Parathyroid adenoma (tissue), 2 donors: ENCODE data around the gene PCCA.

Experiments used
- H2AFZ ChIP-seq: fragments of 300-600 bp; sonication (generic); one replicate; pipeline ENCODE4 v1.7.0; 2017; ENCODE audit warnings: antibody characterized with exemption, mild to moderate bottlenecking
- H3K27ac ChIP-seq: fragments of 300-600 bp; sonication (generic); one replicate; pipeline ENCODE4 v1.7.0; 2017
- H3K27me3 ChIP-seq: fragments of 300-600 bp; sonication (generic); one replicate; pipeline ENCODE4 v1.7.0; 2017; ENCODE audit warnings: low read length; ENCODE audit not compliant: control insufficient read depth, insufficient read depth
- H3K36me3 ChIP-seq: fragments of 300-600 bp; sonication (generic); one replicate; pipeline ENCODE4 v1.7.0; 2017; ENCODE audit warnings: low read length; ENCODE audit not compliant: control insufficient read depth, insufficient read depth
- H3K4me1 ChIP-seq: fragments of 300-600 bp; sonication (generic); one replicate; pipeline ENCODE4 v1.7.0; 2017; ENCODE audit warnings: control low read depth
- H3K4me2 ChIP-seq: fragments of 300-600 bp; sonication (generic); one replicate; pipeline ENCODE4 v1.7.0; 2017; ENCODE audit warnings: low read length
- H3K4me3 ChIP-seq: fragments of 300-600 bp; sonication (generic); one replicate; pipeline ENCODE4 v1.7.0; 2017; ENCODE audit warnings: low read depth, low read length
- H3K79me2 ChIP-seq: fragments of 300-600 bp; sonication (generic); one replicate; pipeline ENCODE4 v1.7.0; 2017; ENCODE audit warnings: control low read depth
- H3K9ac ChIP-seq: fragments of 300-600 bp; sonication (generic); one replicate; pipeline ENCODE4 v1.7.0; 2017; ENCODE audit warnings: mild to moderate bottlenecking
- H3K9me3 ChIP-seq: fragments of 300-600 bp; sonication (generic); one replicate; pipeline ENCODE4 v1.7.0; 2017; ENCODE audit warnings: low read length; ENCODE audit not compliant: control insufficient read depth
- CTCF ChIP-seq: fragments of 300-600 bp; sonication (generic); IDR thresholded peaks from one replicate; pipeline ENCODE4 v1.7.0; 2017; ENCODE audit warnings: antibody characterized with exemption, mild to moderate bottlenecking
- donor health status: primary hyperparathyroidism.

Gene PCCA

DNA sequence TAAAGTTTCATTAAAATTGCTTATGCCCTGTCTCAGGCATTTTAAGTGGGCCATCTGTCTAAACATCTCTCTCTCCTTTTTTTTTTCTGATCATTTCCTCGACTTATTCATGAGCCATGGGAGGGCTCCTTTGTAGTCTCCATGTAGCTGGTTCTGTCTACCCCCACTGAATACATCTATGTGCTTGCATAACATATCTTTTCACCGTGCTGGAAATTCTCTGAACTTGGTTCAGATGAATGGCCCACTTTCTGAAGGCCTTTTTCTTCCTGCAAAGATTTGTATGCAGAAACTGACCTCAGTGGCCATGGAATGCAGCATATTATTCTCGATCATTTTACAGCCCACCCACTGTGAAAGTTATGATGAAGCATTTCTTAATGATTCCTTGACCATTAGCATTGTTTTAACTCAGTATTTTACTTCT is 274.4 kb downstream of the PCCA start:
- Histone ChIP-seq H3K4me3 (no peak overlapping the region), H3K4me1 (no peaks in the 10 kb centered on the region), H3K36me3 (no peaks in the 10 kb centered on the region), H3K27ac (no peak overlapping the region), H3K9me3 (no peaks in the 10 kb centered on the region), H2AFZ (no peak overlapping the region), H3K27me3 (no peaks in the 10 kb centered on the region), H3K9ac (no peak overlapping the region), H3K4me2 (no peak overlapping the region), H3K79me2 (no peaks in the 10 kb centered on the region)
- no peak for TF ChIP-seq CTCF

- H3K27me3 ChIP-seq = no peaks in the 10 kb centered on the region
- no peak for TF ChIP-seq CTCF
- no peak overlapping the region for H3K9ac ChIP-seq
- H3K9me3 ChIP-seq = no peaks in the 10 kb centered on the region
- no peak overlapping the region for H3K4me3 ChIP-seq
- no peak overlapping the region for H2AFZ ChIP-seq
- no peak overlapping the region for H3K4me2 ChIP-seq
- no peaks in the 10 kb centered on the region for H3K4me1 ChIP-seq
- no peaks in the 10 kb centered on the region for H3K79me2 ChIP-seq
- no peak overlapping the region for H3K27ac ChIP-seq
- no peaks in the 10 kb centered on the region for H3K36me3 ChIP-seq
Observed at GRCh38 chr13:100363874-100364273, 275.0 kb downstream of the PCCA start.

DNA sequence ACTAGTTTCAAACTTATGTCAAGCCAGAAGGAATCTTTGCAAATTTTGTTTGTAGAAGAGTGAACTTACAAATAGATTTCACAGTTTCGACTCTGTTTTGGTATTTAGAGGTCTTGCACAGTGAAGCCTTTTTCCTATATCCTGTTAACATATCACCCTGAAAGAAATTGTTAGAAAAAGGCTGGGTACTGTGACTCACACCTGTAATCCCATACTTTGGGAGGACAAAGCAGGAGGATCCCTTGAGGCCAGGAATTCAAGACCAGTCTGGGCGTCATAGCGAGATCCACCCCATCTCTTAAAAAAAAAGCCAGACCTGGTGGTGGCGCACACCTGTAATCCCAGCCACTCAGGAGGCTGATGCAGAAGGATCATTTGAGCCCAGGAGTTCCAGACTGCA is 275.7 kb downstream of the PCCA start:
- H3K4me2 ChIP-seq = no peak overlapping the region
- H3K27ac ChIP-seq = no peak overlapping the region
- no peaks in the 10 kb centered on the region for H3K27me3 ChIP-seq
- no peak for TF ChIP-seq CTCF
- no peak overlapping the region for H3K4me3 ChIP-seq
- no peaks in the 10 kb centered on the region for H3K4me1 ChIP-seq
- no peaks in the 10 kb centered on the region for H3K36me3 ChIP-seq
- no peaks in the 10 kb centered on the region for H3K79me2 ChIP-seq
- H2AFZ ChIP-seq = no peak overlapping the region
- H3K9me3 ChIP-seq = no peaks in the 10 kb centered on the region
- no peak overlapping the region for H3K9ac ChIP-seq

- Histone ChIP-seq H3K9ac (no peak overlapping the region), H3K4me3 (no peak overlapping the region), H3K4me2 (no peak overlapping the region), H2AFZ (no peak overlapping the region), H3K27me3 (no peaks in the 10 kb centered on the region), H3K27ac (no peak overlapping the region), H3K36me3 (no peaks in the 10 kb centered on the region), H3K79me2 (no peaks in the 10 kb centered on the region), H3K9me3 (no peaks in the 10 kb centered on the region), H3K4me1 (no peaks in the 10 kb centered on the region)
- no peak for TF ChIP-seq CTCF
Observed at GRCh38 chr13:100365680-100366079, 276.8 kb downstream of the PCCA start.

DNA sequence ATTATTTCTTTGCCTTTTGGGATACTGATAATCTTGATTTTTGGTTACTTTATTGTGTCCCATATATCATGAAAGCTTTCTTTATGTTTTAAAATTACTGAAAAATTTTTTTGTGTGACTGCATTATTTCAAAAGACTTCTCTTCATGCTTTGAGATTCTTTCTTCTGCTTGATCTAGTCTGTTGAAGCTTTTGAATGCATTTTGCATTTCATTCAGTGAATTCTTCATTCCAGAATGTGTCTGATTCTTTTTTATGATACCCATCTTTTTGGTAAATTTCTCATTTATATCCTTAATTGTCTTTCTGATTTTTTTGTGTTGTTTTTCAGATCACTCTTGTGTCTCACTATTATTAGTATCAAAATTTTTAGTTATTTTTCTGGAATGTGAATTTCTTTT is 289.6 kb downstream of the PCCA start:
- Histone ChIP-seq H3K4me1 (no peaks in the 10 kb centered on the region), H3K4me3 (no peak overlapping the region), H3K4me2 (no peak overlapping the region), H3K9me3 (no peaks in the 10 kb centered on the region), H3K27me3 (no peaks in the 10 kb centered on the region), H3K27ac (no peak overlapping the region), H3K9ac (no peak overlapping the region), H3K36me3 (no peaks in the 10 kb centered on the region), H3K79me2 (no peaks in the 10 kb centered on the region), H2AFZ (no peak overlapping the region)
- TF ChIP-seq CTCF = no peak
